AML-193 (cell line): Measurements from ENCODE around the gene TRIM69.
"Not testable (repeated sequence)": the region's sequence is repeated elsewhere in the genome, so short reads cannot be mapped to it uniquely, and the experiment has no call there.

Source experiments
- DNase-seq, 2 experiments: peaks; one replicate each; lab custom pipeline; 2025; lab: John Stamatoyannopoulos, UW

The TRIM69 gene

DNA sequence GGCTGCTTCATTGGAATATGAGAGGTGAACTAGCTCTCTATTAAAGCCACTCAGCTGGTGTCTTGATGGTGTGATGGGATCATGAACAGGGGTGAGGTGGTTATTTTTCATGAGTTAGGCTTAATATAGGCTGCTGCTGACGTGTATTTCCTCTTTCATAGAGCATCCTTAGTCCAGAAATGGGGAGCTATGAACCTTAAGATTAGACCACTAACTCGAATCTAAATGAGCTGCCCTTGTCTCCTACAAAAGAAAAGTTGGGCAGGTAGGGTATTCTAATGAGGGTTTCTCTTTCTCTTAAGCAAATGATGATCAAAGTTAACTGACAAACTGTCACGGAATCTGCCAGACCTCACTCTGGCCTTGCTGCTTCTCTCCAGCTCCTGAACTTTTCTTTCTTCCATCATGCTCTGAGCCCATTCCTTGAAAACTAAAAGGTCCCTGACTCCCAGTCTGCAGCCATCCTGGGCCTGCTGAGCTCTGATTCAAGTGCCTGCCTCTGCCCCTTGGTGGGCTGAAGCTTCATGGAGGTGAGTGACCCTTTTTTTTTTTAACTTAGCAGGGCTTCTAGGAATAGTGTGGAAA lies at the start of gene TRIM69:
Gene TRIM69, plus strand, starts transcription at position 348 of the 585 bp plus-strand sequence. Its CDS starts 177 bp downstream, at position 525.
- no peak for DNase-seq

- not testable (repeated sequence) for DNase-seq
Measured at GRCh38 chr15:44689318-44689717, 47.0 kb upstream of the TRIM69 start.

- not testable (repeated sequence) for DNase-seq
Measured at GRCh38 chr15:44690245-44690644, 46.1 kb upstream of the TRIM69 start.

DNA sequence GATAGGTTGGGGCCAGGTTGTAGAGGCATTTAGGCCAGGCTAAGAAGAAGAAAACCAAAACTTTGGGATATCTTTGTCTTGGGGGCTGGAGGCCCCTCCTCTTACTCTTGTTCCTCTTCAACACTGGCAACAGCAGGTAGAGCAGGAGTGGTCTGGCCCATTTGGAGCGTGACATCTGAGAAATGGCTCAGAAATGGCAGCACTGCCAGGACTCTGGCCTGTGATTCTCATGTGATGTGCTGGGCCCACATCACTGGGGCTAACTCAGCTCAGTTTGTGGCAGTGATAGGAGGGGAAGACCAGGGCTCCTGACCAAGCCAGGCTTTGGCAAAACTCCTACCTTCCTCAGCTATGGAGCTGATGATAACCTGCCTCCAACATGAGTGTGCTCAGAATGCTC lies 43.7 kb upstream of the TRIM69 start:
- no peak for DNase-seq

- DNase-seq: no peak
Measured at GRCh38 chr15:44694416-44694815, 41.9 kb upstream of the TRIM69 start.

GRCh38 chr15:44695294-44695693 lies 41.0 kb upstream of the TRIM69 start:
- DNase-seq: no peak

DNA sequence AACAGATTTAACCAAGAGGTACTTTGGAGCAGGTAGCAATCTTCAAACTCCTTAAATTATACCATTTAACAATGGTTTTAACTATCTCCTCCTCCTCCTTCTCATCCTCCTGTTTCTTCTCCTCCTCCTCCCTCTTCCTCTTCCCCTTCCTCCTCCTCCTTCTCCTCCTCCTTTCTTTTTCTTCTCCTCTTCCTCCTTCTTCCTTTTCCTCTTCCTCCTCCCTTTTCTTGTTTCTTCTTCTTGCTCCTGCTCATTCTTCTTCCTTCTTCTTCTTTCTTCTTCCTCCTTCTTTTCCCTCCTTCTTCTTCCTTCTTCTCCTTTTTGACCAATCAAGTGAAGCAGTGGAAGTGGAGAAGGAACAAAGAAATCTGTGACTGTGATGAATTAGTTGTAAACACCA lies 39.3 kb upstream of the TRIM69 start:
- no peak for DNase-seq

GRCh38 chr15:44698641-44699040 lies 37.7 kb upstream of the TRIM69 start:
- peak; percentile 11 to 18 for DNase-seq

GRCh38 chr15:44700676-44701075 lies 35.7 kb upstream of the TRIM69 start:
- DNase-seq: not testable (repeated sequence)

DNA sequence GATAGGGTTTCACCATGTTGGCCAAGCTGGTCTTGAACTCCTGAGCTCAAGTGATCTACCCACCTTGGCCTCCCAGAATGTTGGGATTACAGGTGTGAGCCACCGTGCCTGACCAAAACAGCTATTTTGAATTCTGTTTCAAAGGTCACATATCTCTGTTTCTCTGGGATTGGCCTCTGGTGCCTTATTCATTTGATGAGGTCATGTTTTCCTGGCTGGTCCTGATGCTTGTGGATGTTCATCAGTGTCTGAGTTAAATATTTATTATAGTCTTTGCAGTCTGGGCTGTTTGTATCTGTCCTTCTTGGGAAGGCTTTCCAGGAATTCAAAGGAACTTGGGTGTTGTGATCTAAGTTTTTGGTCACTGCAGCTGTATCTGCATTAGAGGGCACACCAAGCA lies 30.3 kb upstream of the TRIM69 start:
- DNase-seq: no peak

DNA sequence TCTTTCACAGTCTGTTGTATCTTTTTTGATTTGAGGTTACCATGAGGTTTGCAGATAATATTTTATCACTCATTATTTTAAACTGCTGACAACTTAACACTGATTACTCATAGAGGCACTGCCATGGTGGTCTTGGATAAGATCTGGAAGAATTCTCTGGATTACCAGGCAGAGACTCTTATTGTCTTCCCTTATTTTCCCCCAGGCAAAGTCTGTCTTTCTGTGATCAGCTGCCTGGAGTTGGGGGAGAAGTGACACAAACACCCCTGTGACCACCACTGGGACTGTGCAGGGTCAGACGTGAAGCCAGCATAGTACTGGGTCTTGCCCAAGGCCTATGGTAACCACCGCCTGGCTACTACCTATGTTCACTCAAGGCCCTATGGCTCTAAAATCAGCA lies 29.9 kb upstream of the TRIM69 start:
- no peak for DNase-seq

- no peak for DNase-seq
Measured at GRCh38 chr15:44706946-44707636, 29.2 kb upstream of the TRIM69 start.

DNA sequence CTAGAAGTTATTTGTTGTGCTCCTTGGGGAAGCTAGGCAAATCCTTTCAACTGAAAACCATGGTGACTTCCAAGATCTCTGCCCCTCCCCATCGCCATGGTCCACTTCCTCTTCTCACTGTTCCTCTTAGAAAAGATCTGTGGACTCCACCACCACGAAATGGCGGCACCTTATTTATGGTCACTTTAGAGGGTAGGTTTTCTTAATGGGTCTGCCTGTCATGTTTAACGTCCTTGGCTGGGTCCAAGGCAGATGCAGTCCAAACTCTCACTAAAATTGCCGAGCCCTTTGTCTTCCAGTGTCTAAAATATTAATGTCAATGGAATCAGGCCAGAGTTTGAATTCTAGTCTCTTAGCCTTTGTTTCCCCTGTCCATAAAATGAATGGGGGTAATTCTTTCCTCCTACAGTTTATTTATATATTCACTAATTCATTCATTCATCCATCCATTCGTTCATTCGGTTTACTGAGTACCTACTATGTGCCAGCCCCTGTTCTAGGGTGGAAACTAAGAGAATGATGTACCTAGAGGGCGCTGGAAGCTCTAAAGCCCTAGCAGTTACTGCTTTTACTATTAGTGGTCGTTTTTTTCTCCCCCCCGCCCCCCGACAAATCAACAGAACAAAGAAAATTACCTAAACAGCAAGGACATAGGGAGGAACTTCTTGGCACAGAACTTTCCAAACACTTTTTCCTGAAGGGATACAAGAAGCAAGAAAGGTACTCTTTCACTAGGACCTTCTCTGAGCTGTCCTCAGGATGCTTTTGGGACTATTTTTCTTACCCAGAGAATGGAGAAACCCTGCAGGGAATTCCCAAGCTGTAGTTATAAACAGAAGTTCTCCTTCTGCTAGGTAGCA lies 25.9 kb upstream of the TRIM69 start:
- peak; percentile 75 for DNase-seq

- peak; percentile 88 to 95 for DNase-seq
Measured at GRCh38 chr15:44711096-44711742, 25.1 kb upstream of the TRIM69 start, which contains the start of the genes B2M and PATL2. Gene B2M (plus strand): TSS chr15:44711517. CDS start chr15:44711547, 30 bp downstream. Gene PATL2 (minus strand): TSS chr15:44711323. CDS start chr15:44676490, 34,833 bp downstream.

- DNase-seq: peak in 1 of 2 experiments; percentile 14
Measured at GRCh38 chr15:44711743-44712345, 24.5 kb upstream of the TRIM69 start.

DNA sequence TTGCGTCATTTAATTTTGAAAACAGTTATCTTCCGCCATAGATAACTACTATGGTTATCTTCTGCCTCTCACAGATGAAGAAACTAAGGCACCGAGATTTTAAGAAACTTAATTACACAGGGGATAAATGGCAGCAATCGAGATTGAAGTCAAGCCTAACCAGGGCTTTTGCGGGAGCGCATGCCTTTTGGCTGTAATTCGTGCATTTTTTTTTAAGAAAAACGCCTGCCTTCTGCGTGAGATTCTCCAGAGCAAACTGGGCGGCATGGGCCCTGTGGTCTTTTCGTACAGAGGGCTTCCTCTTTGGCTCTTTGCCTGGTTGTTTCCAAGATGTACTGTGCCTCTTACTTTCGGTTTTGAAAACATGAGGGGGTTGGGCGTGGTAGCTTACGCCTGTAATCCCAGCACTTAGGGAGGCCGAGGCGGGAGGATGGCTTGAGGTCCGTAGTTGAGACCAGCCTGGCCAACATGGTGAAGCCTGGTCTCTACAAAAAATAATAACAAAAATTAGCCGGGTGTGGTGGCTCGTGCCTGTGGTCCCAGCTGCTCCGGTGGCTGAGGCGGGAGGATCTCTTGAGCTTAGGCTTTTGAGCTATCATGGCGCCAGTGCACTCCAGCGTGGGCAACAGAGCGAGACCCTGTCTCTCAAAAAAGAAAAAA lies 23.9 kb upstream of the TRIM69 start:
- DNase-seq: peak; percentile 77 to 82

- DNase-seq: peak; percentile 23 to 24
Measured at GRCh38 chr15:44713006-44713966, 23.0 kb upstream of the TRIM69 start.

DNA sequence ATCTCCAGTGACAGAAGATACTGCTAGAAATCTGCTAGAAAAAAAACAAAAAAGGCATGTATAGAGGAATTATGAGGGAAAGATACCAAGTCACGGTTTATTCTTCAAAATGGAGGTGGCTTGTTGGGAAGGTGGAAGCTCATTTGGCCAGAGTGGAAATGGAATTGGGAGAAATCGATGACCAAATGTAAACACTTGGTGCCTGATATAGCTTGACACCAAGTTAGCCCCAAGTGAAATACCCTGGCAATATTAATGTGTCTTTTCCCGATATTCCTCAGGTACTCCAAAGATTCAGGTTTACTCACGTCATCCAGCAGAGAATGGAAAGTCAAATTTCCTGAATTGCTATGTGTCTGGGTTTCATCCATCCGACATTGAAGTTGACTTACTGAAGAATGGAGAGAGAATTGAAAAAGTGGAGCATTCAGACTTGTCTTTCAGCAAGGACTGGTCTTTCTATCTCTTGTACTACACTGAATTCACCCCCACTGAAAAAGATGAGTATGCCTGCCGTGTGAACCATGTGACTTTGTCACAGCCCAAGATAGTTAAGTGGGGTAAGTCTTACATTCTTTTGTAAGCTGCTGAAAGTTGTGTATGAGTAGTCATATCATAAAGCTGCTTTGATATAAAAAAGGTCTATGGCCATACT lies 21.1 kb upstream of the TRIM69 start:
- DNase-seq: no peak

- no peak for DNase-seq
Measured at GRCh38 chr15:44715797-44716334, 20.5 kb upstream of the TRIM69 start.
